BE2C (cell line): Measurements from ENCODE around the gene MYF5.

Experiments
- DNase-seq: peaks from one replicate; pipeline ENCODE4 v3.0.0-alpha.2; 2020
- H3K27me3 ChIP-seq: fragments of 250-450 bp; sonication (Bioruptor Pico); 2 replicates; pipeline ENCODE4 v1.5.1; 2020; ENCODE audit warnings: mild to moderate bottlenecking
- H3K36me3 ChIP-seq: fragments of 250-450 bp; sonication (Bioruptor Pico); 2 replicates; pipeline ENCODE4 v1.5.1; 2020; ENCODE audit warnings: mild to moderate bottlenecking
- H3K4me1 ChIP-seq: fragments of 250-450 bp; sonication (Bioruptor Pico); 2 replicates; pipeline ENCODE4 v1.5.1; 2020
- H3K4me3 ChIP-seq: 2 replicates; pipeline ENCODE4 v1.5.1; 2011; ENCODE audit warnings: low read depth, low read length
- H3K9me3 ChIP-seq: fragments of 250-450 bp; sonication (Bioruptor Pico); 2 replicates; pipeline ENCODE4 v1.5.1; 2020
- TF ChIP-seq, protein P1 (sequence below): IDR thresholded peaks from 2 replicates; pipeline ENCODE4 v1.5.1; 2012; ENCODE audit warnings: mild to moderate bottlenecking, low read depth, low read length

Gene MYF5

DNA sequence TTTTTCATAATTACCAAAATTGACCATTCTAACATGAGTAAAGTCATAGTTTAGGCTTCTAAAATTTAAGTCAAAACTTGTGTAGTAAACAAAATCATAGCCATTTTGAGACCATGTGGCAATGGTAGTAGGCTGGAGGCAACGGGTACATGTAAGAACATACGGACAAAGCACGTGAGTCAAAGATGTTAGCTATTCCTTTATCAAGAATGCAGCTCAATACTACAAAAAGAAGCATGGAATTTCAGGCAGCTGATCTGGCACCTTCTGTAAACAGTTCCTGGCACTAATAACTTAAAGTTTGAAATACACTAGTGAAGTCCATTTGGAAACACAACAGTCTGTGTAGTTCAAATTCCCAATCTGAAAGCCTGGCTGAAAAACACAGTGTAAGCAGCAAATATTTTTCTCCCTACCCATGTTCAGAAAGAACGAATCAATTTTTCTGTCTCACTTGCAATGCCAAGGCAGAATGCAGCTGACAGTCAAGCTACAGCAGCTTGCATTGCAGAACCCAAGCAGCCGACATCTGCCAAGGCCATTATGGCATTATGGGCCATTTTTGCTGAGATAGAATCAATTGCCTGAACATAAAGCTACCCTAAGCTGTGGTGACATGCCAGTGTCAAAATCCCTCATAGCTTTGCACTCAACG is 29.3 kb downstream of the MYF5 start:
- Histone ChIP-seq H3K4me1 (no peaks in the 10 kb centered on the region), H3K9me3 (no peaks in the 10 kb centered on the region), H3K4me3 (no peak overlapping the region), H3K27me3 (peaks cover 76% of the 10 kb centered on the region), H3K36me3 (no peaks in the 10 kb centered on the region)
- TF ChIP-seq, protein P1, sequence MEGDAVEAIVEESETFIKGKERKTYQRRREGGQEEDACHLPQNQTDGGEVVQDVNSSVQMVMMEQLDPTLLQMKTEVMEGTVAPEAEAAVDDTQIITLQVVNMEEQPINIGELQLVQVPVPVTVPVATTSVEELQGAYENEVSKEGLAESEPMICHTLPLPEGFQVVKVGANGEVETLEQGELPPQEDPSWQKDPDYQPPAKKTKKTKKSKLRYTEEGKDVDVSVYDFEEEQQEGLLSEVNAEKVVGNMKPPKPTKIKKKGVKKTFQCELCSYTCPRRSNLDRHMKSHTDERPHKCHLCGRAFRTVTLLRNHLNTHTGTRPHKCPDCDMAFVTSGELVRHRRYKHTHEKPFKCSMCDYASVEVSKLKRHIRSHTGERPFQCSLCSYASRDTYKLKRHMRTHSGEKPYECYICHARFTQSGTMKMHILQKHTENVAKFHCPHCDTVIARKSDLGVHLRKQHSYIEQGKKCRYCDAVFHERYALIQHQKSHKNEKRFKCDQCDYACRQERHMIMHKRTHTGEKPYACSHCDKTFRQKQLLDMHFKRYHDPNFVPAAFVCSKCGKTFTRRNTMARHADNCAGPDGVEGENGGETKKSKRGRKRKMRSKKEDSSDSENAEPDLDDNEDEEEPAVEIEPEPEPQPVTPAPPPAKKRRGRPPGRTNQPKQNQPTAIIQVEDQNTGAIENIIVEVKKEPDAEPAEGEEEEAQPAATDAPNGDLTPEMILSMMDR, result no peak
- no peak for DNase-seq

DNA sequence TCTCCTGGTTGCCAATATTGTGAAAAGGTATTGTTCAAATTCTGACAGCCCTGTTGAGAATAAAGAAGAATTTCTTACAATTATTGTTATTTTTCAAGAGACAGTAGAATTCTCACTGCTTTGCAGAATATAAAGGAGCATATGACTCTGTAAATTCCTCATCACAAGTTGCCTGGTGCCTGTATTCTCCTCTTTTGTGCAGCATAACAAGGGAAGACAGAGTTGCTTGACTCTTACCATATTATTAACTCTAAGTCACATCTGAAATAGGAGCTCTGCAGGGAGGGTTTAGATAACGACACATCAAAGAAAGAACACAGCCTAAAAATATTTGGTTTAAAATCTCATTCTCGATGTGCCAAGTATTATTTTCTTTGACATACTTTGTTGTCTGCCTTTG is 31.1 kb downstream of the MYF5 start:
- H3K36me3 ChIP-seq, result no peaks in the 10 kb centered on the region
- no peaks in the 10 kb centered on the region for H3K9me3 ChIP-seq
- no peak overlapping the region for H3K4me3 ChIP-seq
- H3K4me1 ChIP-seq, result no peaks in the 10 kb centered on the region
- H3K27me3 ChIP-seq, result peaks cover 63% of the 10 kb centered on the region
- TF ChIP-seq, protein P1, result no peak
- no peak for DNase-seq

DNA sequence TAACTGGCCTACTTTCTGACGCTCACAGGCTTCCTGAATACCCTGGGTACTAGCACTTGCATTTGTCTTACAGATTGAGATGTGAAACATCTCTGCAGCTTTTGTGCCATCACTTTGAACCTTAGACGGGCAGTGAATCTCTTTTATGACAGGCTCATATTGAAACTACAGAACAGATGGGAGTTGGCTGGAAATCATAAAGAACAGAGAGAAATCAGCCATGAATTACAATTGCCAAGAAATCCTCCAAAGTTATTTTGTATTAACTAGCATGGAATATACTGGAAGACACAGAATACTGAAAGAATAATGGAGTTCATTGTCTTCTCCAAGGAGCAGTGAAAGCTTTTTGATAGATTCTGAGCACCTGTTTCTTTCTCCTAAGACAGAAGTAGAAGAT is 32.7 kb downstream of the MYF5 start:
- H3K4me1 ChIP-seq, result no peaks in the 10 kb centered on the region
- DNase-seq, result no peak
- H3K9me3 ChIP-seq, result no peaks in the 10 kb centered on the region
- H3K4me3 ChIP-seq, result no peak overlapping the region
- TF ChIP-seq, protein P1, result no peak
- H3K36me3 ChIP-seq, result no peaks in the 10 kb centered on the region
- H3K27me3 ChIP-seq, result peaks cover 46% of the 10 kb centered on the region

DNA sequence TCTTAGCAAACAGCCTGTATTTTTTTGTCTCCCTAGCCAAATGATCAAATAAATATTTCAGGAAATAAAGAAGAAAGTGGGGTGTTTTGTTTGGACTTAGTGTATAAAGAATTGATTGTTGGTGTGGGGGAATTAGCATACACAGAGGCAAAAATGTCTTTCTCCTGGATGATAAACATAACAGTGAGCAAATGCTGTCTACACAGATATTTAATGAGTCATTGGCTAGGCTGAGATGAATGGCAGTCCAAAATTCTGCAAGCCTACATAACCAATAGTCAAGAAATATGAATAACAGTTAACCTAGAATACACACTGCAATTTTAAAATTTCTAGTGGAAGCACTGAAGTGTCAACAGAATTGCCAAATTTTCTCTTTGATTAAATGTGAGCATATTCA is 35.8 kb downstream of the MYF5 start:
- TF ChIP-seq, protein P1, result no peak

DNA sequence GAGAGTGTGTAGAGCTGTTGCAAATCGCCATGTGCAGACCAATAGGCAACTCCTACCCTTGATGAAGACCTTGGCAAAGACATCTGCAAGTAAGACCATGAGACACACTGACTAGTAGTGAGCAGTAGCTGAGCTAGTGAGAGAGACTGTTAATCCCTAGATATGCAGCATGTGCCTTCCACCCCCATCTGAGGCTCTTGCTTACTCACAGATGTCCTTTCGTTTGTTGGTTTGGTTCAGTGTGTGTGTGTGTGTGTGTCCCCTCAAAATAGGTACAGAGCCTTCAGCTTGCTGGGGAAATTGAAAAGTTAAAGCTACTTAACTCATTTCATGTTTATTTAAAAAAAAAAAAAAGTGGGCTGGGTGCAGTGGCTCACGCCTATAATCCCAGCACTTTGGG is 37.6 kb downstream of the MYF5 start:
- H3K36me3 ChIP-seq, result no peaks in the 10 kb centered on the region
- peaks cover 11% of the 10 kb centered on the region for H3K27me3 ChIP-seq
- no peaks in the 10 kb centered on the region for H3K9me3 ChIP-seq
- no peaks in the 10 kb centered on the region for H3K4me1 ChIP-seq
- no peak overlapping the region for H3K4me3 ChIP-seq
- TF ChIP-seq, protein P1, result no peak
- no peak for DNase-seq

More for the DNA sequence above, 35.8 kb downstream of the MYF5 start:
- no peaks in the 10 kb centered on the region for H3K36me3 ChIP-seq
- no peaks in the 10 kb centered on the region for H3K4me1 ChIP-seq
- no peaks in the 10 kb centered on the region for H3K9me3 ChIP-seq
- no peak for DNase-seq
- H3K27me3 ChIP-seq, result peaks cover 26% of the 10 kb centered on the region
- H3K4me3 ChIP-seq, result no peak overlapping the region

DNA sequence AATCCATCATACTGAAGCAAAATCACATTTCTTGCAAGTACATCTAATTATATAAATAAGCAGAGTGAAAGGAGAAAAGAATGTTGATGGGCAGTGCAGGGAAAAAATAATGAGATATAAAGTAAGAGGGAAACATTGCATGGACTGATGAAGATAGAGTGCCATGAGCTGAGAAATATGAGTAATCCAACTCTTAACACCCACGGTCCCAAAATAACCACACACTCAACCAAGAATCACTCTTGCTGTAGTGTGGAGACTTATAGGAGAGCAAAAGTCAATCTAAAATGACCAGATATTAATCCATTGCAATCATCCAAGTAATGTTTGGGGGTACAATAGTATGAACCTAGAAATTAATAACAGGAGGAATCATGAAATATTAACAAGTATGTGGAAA is 40.2 kb downstream of the MYF5 start:
- no peak for DNase-seq
- H3K4me3 ChIP-seq, result no peak overlapping the region
- no peaks in the 10 kb centered on the region for H3K4me1 ChIP-seq
- TF ChIP-seq, protein P1, result no peak
- peaks cover 4% of the 10 kb centered on the region; the same call in 1 of the 2 replicates for H3K27me3 ChIP-seq
- H3K9me3 ChIP-seq, result no peaks in the 10 kb centered on the region
- no peaks in the 10 kb centered on the region for H3K36me3 ChIP-seq
